B cell (primary cell): ENCODE data around the gene POLD1. TPM values are rescaled to one million over a fixed set of nuclear protein-coding genes. Genes with fewer than 3 reads are reported as not detected.

Experiments
- ATAC-seq: fragments of 200-7000 bp; cut with Tn5 transposase; one replicate; pipeline ENCODE4 v1.10.0; 2021; ENCODE audit warnings: low read depth, mild to moderate bottlenecking, moderate number of reproducible peaks, moderate library complexity
- CTCF ChIA-PET: fragments of 350-600 bp; sonication (Branson Sonifier 250); formaldehyde crosslinking; loops from one replicate; lab custom pipeline; 2021; ENCODE audit warnings: antibody characterized with exemption, inconsistent platforms; lab: Charles Lee
- POLR2A ChIA-PET: fragments of 350-600 bp; sonication (Branson Sonifier 250); formaldehyde crosslinking; loops from one replicate; lab custom pipeline; 2021; ENCODE audit warnings: antibody characterized with exemption; lab: Charles Lee
- DNase-seq: peaks from one replicate; pipeline ENCODE4 v3.0.0; 2013
- H2AFZ ChIP-seq: 2 replicates; pipeline ENCODE4 v1.6.1; 2012; ENCODE audit warnings: mild to moderate bottlenecking, low read depth, low read length; ENCODE audit not compliant: insufficient read depth, poor library complexity, severe bottlenecking
- H3K27ac ChIP-seq, 2 donors: 1 replicate in 1 of 2; 2 replicates in 1 of 2; pipeline ENCODE4 v1.5.1; 2012 to 2013; ENCODE audit warnings: low read length in 2 of 2, mild to moderate bottlenecking in 2 of 2, moderate library complexity in 1 of 2
- H3K27me3 ChIP-seq, 4 experiments: fragments of 200-600 bp in 1 of 4; sonication (generic) in 1 of 4; replicated peaks in 1 of 4; 1 replicate in 2 of 4; 2 replicates in 2 of 4; pipeline versions ENCODE4 v1.6.1 to v1.7.0; 2013 to 2016; ENCODE audit warnings: low read length in 3 of 4, mild to moderate bottlenecking in 2 of 4, mixed read lengths in 1 of 4, moderate library complexity in 1 of 4; ENCODE audit not compliant: insufficient read depth in 4 of 4, control insufficient read depth in 3 of 4; ENCODE audit errors: control extremely low read depth in 1 of 4
- H3K36me3 ChIP-seq, 2 experiments: replicated peaks in 1 of 2; 1 replicate in 1 of 2; 2 replicates in 1 of 2; pipeline versions ENCODE4 v1.6.1 to v1.7.1; 2013; ENCODE audit warnings: low read length in 1 of 2; ENCODE audit not compliant: insufficient read depth in 2 of 2, control insufficient read depth in 1 of 2; ENCODE audit errors: control extremely low read depth in 1 of 2, extremely low read depth in 1 of 2
- H3K4me1 ChIP-seq, 2 donors: fragments of 200-600 bp in 1 of 2; sonication (generic) in 1 of 2; 1 replicate in 1 of 2; 2 replicates in 1 of 2; pipeline versions ENCODE4 v1.5.1 to v1.6.1; 2013 to 2017; ENCODE audit warnings: low read length in 2 of 2; ENCODE audit not compliant: control insufficient read depth in 2 of 2, insufficient read depth in 2 of 2
- H3K4me2 ChIP-seq: replicated peaks from 2 replicates; pipeline ENCODE3; 2012; ENCODE audit warnings: mild to moderate bottlenecking, low read depth, low read length; ENCODE audit not compliant: poor library complexity, severe bottlenecking
- H3K4me3 ChIP-seq, 5 experiments: fragments of 200-600 bp in 1 of 5; sonication (generic) in 1 of 5; 1 replicate in 3 of 5; 2 replicates in 2 of 5; pipeline versions ENCODE4 v1.5.1 to v1.7.0; 2011 to 2016; ENCODE audit warnings: low read length in 4 of 5, mild to moderate bottlenecking in 4 of 5, low read depth in 2 of 5, control low read depth in 1 of 5, moderate library complexity in 1 of 5; ENCODE audit not compliant: insufficient read depth in 1 of 5; ENCODE audit errors: control extremely low read depth in 1 of 5, extremely low read depth in 1 of 5
- H3K79me2 ChIP-seq: fragments of 200-600 bp; sonication (generic); one replicate; pipeline ENCODE4 v1.6.0; 2016; ENCODE audit warnings: low read length; ENCODE audit not compliant: control insufficient read depth, insufficient read depth
- H3K9ac ChIP-seq: fragments of 200-600 bp; sonication (generic); 2 replicates; pipeline ENCODE4 v1.6.1; 2017; ENCODE audit warnings: mild to moderate bottlenecking, low read length, moderate library complexity
- H3K9me3 ChIP-seq, 3 donors: one replicate each; pipeline versions ENCODE4 v1.6.1 to v1.7.1; 2013; ENCODE audit warnings: low read length in 2 of 3; ENCODE audit not compliant: control insufficient read depth in 2 of 3, insufficient read depth in 1 of 3; ENCODE audit errors: control extremely low read depth in 1 of 3
- H4K20me1 ChIP-seq: 2 replicates; pipeline ENCODE4 v1.6.0; 2012; ENCODE audit warnings: mild to moderate bottlenecking, low read length; ENCODE audit not compliant: insufficient read depth, control insufficient read depth, poor library complexity, severe bottlenecking
- H3K27ac Mint-ChIP-seq: one replicate; pipeline ENCODE4 v1.8.0; 2021; ENCODE audit warnings: mixed read lengths
- H3K27me3 Mint-ChIP-seq: one replicate; pipeline ENCODE4 v1.8.0; 2021; ENCODE audit warnings: mixed read lengths
- H3K4me1 Mint-ChIP-seq: one replicate; pipeline ENCODE4 v1.8.0; 2021; ENCODE audit warnings: mixed read lengths
- H3K4me3 Mint-ChIP-seq: one replicate; pipeline ENCODE4 v1.8.0; 2021; ENCODE audit warnings: mixed read lengths
- H3K9me3 Mint-ChIP-seq: one replicate; pipeline ENCODE4 v1.8.0; 2022; ENCODE audit warnings: mixed read lengths; ENCODE audit not compliant: insufficient read depth
- EZH2 ChIP-seq: IDR thresholded peaks from 2 replicates; pipeline ENCODE4 v1.6.1; 2012; ENCODE audit warnings: borderline replicate concordance, low read depth, mild to moderate bottlenecking, moderate library complexity, low read length; ENCODE audit not compliant: insufficient read depth, poor library complexity, severe bottlenecking
- WGBS: methylation state at CpG from one replicate; pipeline ENCODE4 v1.1.5; 2013; ENCODE audit warnings: missing lambda C conversion rate; ENCODE audit not compliant: insufficient coverage; 5-methylcytosine and 5-hydroxymethylcytosine counted together
- intact Hi-C: fragments of 100-400 bp; cut with micrococcal nuclease; formaldehyde crosslinking; loops from one replicate; pipeline ENCODE4 v1.10.0; 2022
- polyA plus RNA-seq: library from polyadenylated mRNA; depleted of rRNA; stranded (reverse); fragments of >200 nt; gene quantifications from 2 replicates; pipeline ENCODE4 v1.2.3, GENCODE V29; 2012
- total RNA-seq, 2 donors: library from RNA; stranded (reverse); fragments of 120-200 nt in 1 of 2; gene quantifications; 1 replicate in 1 of 2; 2 replicates in 1 of 2; pipeline versions ENCODE4 v1.2.3 to v1.2.4, GENCODE V29; 2013 to 2022
- TF ChIP-seq, protein P1 (sequence below): fragments of 200-600 bp; IDR thresholded peaks from one replicate; pipeline ENCODE4 v1.8.0; 2022; ENCODE audit warnings: antibody characterized with exemption, mild to moderate bottlenecking

The POLD1 gene
- total and polyA plus RNA-seq, 2 donors (not counting 1 experiment from before 2014, with no cell fraction given) = 43.6 to 65.2 TPM

DNA sequence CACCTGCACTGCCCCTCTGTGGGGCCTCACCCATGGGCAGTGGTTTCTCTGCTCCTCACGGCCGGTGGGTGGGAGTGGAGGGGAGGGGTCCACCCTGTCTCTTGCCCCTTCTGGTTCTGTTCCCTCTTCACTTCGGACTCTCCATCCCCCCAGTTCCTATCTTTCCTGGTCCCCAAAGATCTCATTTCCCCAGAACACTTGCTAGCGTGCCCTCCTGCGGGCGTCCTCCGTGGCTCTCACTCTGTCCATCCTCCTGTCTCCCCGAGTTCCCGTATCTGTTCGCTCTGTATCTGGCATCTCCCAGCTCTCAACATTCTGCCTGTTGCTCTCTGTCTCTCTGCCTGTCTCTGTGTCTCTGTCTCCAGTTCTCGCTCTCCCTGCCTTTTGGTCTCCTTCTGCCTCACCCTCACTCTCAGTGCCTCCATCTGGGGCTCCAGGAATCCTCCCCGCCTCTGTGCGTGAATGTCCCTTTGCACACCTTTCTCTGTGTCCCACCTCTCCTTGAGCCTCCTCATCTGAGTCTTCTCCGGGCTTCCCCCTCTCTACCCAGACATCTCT lies 35.0 kb downstream of the POLD1 start:
- Histone ChIP-seq H3K79me2 (peaks cover 68% of the 10 kb centered on the region), H3K4me1 (peaks cover 64 to 83% of the 10 kb centered on the region in 2 donors), H4K20me1 (peaks cover 50% of the 10 kb centered on the region), H3K27me3 (no peaks in the 10 kb centered on the region), H3K9ac (peak overlapping the region; percentile 97), H2AFZ (peak overlapping the region; percentile 41), H3K4me3 (peak overlapping the region; percentile 83 to 98 (median 87)), H3K27ac (peak overlapping the region; percentile 97 to 98), H3K36me3 (peaks cover 0 to 35% of the 10 kb centered on the region in 2 experiments), H3K9me3 (no peaks in the 10 kb centered on the region), H3K4me2 (peak overlapping the region; percentile 97)
- ChIA-PET CTCF (interaction anchor here (0.9 to 7.3 kb wide), 5 partner anchors 8 to 50 kb away, joined by 4 to 36 read pairs (median 6); no protein-coding TSS in a partner anchor), POLR2A (interaction anchor here (1.5 to 6.4 kb wide), 7 partner anchors 11 to 86 kb away, joined by 5 to 96 read pairs (median 8); partner anchors contain the start of genes MYBPC2, NR1H2 and POLD1)
- no peaks in the 10 kb centered on the region for H3K9me3 Mint-ChIP-seq
- no peaks in the 10 kb centered on the region for H3K27me3 Mint-ChIP-seq
- intact Hi-C loops = loop anchor here (5.0 kb wide), 1 partner anchor 77 kb away; no protein-coding TSS in a partner anchor
- H3K4me3 Mint-ChIP-seq = peak overlapping the region; percentile 94
- DNase-seq (no peak), ATAC-seq (no peak)
- H3K27ac Mint-ChIP-seq = peak overlapping the region; percentile 90
- TF ChIP-seq, protein P1, sequence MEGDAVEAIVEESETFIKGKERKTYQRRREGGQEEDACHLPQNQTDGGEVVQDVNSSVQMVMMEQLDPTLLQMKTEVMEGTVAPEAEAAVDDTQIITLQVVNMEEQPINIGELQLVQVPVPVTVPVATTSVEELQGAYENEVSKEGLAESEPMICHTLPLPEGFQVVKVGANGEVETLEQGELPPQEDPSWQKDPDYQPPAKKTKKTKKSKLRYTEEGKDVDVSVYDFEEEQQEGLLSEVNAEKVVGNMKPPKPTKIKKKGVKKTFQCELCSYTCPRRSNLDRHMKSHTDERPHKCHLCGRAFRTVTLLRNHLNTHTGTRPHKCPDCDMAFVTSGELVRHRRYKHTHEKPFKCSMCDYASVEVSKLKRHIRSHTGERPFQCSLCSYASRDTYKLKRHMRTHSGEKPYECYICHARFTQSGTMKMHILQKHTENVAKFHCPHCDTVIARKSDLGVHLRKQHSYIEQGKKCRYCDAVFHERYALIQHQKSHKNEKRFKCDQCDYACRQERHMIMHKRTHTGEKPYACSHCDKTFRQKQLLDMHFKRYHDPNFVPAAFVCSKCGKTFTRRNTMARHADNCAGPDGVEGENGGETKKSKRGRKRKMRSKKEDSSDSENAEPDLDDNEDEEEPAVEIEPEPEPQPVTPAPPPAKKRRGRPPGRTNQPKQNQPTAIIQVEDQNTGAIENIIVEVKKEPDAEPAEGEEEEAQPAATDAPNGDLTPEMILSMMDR = no peak
- no peak for TF ChIP-seq EZH2
- WGBS = 4% methylated on average over 12 of the region's 14 CpGs
- peaks cover 71% of the 10 kb centered on the region for H3K4me1 Mint-ChIP-seq

DNA sequence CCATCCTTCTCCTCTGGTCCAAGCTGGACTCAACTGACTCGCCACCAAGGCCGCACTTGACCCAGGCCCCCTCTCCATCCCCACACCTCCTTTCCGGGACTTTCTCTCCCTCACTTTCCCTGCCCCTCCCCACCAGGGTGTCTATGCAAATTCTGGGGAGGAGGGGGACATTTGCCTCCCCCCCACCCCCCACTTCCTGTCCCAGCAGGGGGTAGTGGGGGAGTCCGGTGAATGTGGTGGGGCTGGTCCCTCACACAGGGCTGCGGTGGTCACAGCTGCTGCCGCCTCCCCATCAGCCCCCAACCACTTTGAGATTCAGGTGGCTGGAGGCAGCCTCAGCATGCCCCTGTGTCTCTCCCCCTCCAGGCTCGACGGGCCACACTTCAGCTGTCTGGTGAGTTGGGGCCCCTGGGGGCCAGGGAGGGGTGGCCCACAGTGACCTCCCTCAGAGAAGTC lies 35.5 kb downstream of the POLD1 start:
- H3K27me3 ChIP-seq = no peaks in the 10 kb centered on the region
- intact Hi-C loops = loop anchor here (5.0 kb wide), 1 partner anchor 77 kb away; no protein-coding TSS in a partner anchor
- 0% methylated on average over 4 of the region's 8 CpGs for WGBS

More for the DNA sequence above, 35.5 kb downstream of the POLD1 start:
- ChIA-PET CTCF (interaction anchor here (1.0 to 7.3 kb wide), 3 partner anchors 8 to 42 kb away, joined by 5 to 36 read pairs (median 6); no protein-coding TSS in a partner anchor), POLR2A (interaction anchor here (1.5 to 6.4 kb wide), 7 partner anchors 10 to 87 kb away, joined by 5 to 96 read pairs (median 8); partner anchors contain the start of genes MYBPC2, NR1H2 and POLD1)
- H3K79me2 ChIP-seq = peaks cover 68% of the 10 kb centered on the region
- H3K4me3 ChIP-seq = peak overlapping the region; percentile 83 to 98 (median 87)
- peak overlapping the region; percentile 97 for H3K9ac ChIP-seq
- H3K4me1 ChIP-seq = peaks cover 60 to 79% of the 10 kb centered on the region in 2 donors
- Mint-ChIP-seq H3K9me3 (no peaks in the 10 kb centered on the region), H3K4me3 (peak overlapping the region; percentile 94), H3K27ac (peak overlapping the region; percentile 90), H3K4me1 (peaks cover 68% of the 10 kb centered on the region), H3K27me3 (no peaks in the 10 kb centered on the region)
- peak; percentile 1 for ATAC-seq
- H3K27ac ChIP-seq = peak overlapping the region; percentile 97 to 98
- H3K4me2 ChIP-seq = peak overlapping the region; percentile 97
- peaks cover 0 to 39% of the 10 kb centered on the region in 2 experiments for H3K36me3 ChIP-seq
- no peaks in the 10 kb centered on the region for H3K9me3 ChIP-seq
- H2AFZ ChIP-seq = peak overlapping the region; percentile 41
- DNase-seq = peak; percentile 69
- TF ChIP-seq EZH2 = no peak
- TF ChIP-seq, protein P1 = no peak
- H4K20me1 ChIP-seq = peaks cover 55% of the 10 kb centered on the region
